Right ventricle myocardium inferior (tissue), 1 donor: ENCODE data around the gene PARN. TPM values are rescaled to one million over a fixed set of nuclear protein-coding genes. Genes with fewer than 3 reads are reported as not detected.
A peak's percentile ranks its signal among the peaks of the same experiment; 100 is the strongest.

Source experiments
- ATAC-seq: fragments of 200-7000 bp; cut with Tn5 transposase; one replicate; pipeline ENCODE4 v1.9.1; 2020; ENCODE audit warnings: mild to moderate bottlenecking, moderate library complexity
- DNase-seq: peaks from one replicate; pipeline ENCODE4 v3.0.0; 2021; ENCODE audit errors: missing footprints
- intact Hi-C: fragments of 100-400 bp; cut with DNase I; formaldehyde crosslinking; loops from one replicate; pipeline ENCODE4 v1.11.0; 2022
- total RNA-seq: library from RNA; stranded (reverse); fragmentation: NEBNext Ultra II Directional; extraction: Animal tissue kit (Norgen Biotek cat#: 25700); gene quantifications from one replicate; pipeline ENCODE4 v1.2.1, GENCODE V29; 2021
- donor health status: DM: no; HTN: yes; CAD: no; lungs with severe emphysema.

The PARN gene
- total RNA-seq, 1 donor from 2014 or later: 17.2 TPM

DNA sequence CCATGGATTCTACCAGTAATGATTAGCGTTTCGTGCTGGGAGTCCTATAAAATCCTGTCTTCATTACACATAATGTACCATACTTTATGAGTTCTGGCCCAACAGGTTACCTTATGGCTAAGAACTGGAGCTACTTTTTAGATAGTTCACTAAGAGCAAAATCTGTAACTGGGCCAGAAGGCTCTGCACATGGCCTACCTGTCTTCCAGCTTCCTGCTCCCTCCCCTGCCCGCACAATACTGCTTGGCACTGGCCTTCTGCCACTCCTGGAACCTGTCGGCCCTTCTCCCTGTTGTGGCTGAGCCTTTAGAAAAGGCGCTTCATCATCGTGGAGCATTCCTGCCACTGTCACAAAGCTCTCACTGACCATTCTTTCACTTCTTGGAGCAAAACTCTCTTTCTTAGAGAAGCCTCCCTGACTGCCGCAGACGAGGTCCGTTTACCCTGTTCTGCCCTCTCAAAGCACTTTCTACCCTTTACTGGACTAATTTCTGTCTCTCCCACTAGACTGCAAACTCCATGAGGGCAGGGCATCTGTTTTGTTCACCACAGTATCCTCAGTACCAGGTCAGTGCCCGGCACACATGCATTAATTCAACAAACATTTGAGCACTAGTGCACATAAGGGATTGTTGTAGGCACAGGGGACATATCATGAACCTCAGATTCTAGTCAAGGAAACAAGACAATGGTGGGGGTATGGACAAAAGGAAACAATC, 116.5 kb downstream of the PARN start:
- DNase-seq (no peak), ATAC-seq (no peak)
- intact Hi-C loops: no loop called here

DNA sequence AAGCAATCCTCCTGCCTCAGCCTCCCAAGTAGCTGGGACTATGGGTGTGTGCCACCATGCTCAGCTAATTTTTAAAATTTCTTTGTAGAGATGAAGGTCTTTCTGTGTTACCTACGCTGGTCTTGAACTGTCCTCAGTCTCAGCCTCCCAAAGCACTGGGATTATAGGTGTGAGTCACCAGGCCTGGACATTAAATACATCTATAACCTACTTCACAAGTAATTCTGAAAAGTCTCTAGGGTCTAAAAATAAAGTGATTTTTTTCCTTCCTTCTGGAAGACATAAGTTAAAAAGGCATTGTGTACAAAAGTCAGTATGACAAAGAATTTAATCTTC, 118.3 kb downstream of the PARN start:
- no peak for DNase-seq
- no peak for ATAC-seq
- intact Hi-C loops: no loop called here

- intact Hi-C loops: no loop called here
- no peak for DNase-seq
- ATAC-seq: peak; percentile 44
Observed at GRCh38 chr16:14510939-14511799, 118.9 kb downstream of the PARN start.

GRCh38 chr16:14510581-14510938, 119.5 kb downstream of the PARN start:
- intact Hi-C loops: no loop called here
- ATAC-seq (no peak), DNase-seq (no peak)

GRCh38 chr16:14509675-14510132, 120.4 kb downstream of the PARN start:
- DNase-seq (no peak), ATAC-seq (peak; percentile 43)
- intact Hi-C loops: no loop called here

DNA sequence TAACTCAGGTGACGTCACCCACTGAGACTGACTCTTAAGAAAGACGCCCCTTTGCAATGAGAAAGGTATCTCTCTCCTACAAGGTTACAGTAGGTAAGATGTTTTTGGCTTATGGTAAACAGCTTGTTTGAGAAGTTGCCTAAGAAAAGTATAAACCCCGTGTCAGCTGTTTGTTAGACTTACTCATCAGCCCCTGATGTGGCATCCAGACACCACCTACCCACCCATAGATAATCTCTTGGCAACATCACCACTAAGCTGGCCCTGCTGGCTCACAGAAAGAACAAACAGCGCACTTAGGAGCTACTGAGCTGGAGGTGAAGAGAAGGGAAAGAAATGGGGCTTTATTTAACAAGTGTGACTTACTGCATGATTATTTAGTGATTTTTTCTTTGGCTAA, 121.0 kb downstream of the PARN start:
- DNase-seq: no peak
- intact Hi-C loops: no loop called here
- ATAC-seq: no peak

GRCh38 chr16:14505846-14506245, 124.2 kb downstream of the PARN start:
- DNase-seq: no peak
- ATAC-seq: no peak
- intact Hi-C loops: no loop called here

DNA sequence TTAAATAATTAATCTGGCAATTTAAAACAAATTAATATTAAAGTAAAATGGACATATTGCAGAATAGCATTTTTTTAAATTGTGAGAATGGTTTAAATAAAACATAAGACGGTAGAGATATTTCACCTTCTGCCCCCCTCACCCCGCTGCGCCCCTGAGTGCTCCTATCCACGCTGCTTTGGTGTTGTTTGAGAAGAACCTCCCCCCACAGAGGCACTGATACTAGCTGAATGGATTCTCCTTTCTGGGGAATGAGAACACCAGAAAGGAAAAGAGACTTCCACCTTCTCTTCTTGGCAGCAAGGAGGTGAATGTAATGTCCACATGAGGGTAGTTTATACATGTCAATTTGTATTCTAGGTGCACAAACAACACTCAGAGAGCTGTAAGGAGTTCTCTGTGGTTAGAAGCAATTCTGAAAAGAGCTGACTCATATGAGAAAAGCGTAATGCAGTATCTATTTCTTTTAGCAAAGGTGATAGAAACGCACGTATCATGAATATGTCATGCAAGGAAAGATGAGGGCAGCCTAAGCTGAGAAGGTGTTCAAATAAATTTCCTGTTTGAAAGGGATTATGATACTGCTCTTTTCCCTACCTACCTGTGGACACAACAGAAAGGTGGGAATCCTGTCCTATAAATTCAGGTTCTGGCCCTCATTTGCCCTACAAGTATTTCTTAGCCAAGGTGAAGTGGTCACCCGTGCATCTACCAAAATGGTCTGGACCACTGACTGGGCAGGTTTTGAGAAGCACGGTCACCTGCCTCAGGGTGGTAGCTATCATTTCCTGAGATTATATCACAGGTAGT, 126.9 kb downstream of the PARN start:
- DNase-seq (no peak), ATAC-seq (no peak)
- intact Hi-C loops: no loop called here

DNA sequence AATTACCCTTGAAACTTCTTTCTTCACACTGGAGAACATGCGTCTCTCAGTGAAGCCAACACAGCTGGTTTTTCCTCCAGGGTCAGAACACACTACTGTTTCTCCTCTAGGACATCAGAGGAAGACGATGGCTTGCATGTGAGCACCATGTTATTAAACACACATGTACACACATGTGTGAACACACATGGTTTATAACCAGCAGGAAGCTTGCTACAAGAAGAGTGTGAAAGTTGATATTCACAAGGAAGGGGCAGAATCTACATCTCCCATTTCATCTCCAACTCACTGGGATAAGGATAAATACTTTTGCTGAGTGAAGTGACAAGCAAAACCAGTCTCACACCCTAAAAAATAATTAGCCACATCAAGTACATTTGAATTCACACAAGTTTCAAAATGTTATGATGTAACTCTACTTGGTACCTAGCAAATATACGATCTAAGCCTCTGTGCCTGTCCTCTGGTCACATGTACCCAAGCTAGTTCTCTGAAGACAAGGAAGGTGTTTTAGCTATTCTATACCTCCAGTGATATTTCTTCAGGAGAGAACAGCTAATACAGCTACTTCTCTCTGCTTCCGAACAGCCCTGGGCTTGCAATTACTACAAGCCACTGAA, 127.7 kb downstream of the PARN start:
- no peak for DNase-seq
- no peak for ATAC-seq
- intact Hi-C loops: no loop called here

GRCh38 chr16:14501331-14502255, 128.5 kb downstream of the PARN start:
- ATAC-seq: peak; percentile 96
- intact Hi-C loops: no loop called here
- peak; percentile 86 for DNase-seq

GRCh38 chr16:14500791-14501190, 129.3 kb downstream of the PARN start:
- ATAC-seq (no peak), DNase-seq (no peak)
- intact Hi-C loops: no loop called here

DNA sequence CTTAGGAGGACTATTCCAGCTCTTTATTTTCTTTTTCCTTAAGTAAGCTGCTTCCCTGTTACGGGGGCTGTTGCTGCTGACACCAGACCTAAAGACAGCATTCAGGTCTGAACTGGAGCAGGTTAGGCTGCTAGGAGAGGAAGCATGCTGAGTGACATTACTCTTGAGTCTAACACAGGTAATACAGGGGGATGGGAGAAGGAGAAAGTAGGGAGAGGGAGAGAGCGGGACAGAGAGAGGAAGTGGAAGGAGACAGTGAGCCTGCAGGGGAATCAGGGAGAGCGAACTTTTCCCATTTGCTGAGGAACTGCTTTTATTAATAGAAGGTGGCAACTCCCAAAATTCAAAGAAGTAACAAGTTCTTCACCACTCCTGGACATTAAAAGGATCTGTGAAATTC, 130.9 kb downstream of the PARN start:
- intact Hi-C loops: no loop called here
- ATAC-seq (no peak), DNase-seq (no peak)

- DNase-seq: no peak
- intact Hi-C loops: no loop called here
- no peak for ATAC-seq
Observed at GRCh38 chr16:14497245-14498082, 132.6 kb downstream of the PARN start.

- intact Hi-C loops: no loop called here
- DNase-seq (no peak), ATAC-seq (no peak)
Observed at GRCh38 chr16:14496786-14497185, 133.3 kb downstream of the PARN start.

DNA sequence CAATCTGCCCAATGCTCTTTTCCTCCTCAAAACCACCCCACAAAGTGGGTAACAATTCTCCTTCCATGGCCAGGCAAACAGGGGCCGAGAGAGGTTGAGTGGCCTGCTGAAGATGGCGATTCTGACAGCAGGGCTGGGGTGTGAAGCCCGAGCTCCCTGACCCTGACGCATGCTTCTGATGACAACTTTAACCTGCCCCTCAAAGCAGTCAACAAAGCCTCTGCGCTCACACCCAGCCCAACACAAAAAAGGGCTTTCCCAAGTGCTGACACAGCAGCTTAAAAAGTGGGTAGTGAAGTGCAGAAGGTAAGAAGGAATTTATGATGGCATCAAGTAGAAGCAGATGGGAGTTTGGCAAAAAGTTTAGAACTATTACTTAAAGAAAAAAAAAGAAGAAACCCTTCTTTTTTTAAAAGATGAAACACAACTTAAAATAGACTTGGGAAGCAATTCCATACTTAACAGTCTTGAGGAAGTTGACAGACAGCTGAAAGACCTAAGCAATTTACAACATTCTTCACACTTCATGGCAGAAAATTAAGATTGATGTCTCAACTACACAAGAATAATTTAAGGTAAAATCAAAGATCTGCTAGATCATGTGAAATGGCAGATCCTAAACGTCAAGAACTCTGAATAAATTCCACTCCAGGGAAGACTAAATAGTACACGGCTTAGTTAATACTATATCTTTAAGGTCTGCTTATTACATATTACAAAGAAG, 133.9 kb downstream of the PARN start:
- intact Hi-C loops: no loop called here
- no peak for DNase-seq
- ATAC-seq: peak; percentile 57

- intact Hi-C loops: no loop called here
- peak; percentile 8 for ATAC-seq
- DNase-seq: no peak
Observed at GRCh38 chr16:14495213-14496046, 134.6 kb downstream of the PARN start.
